HepG2 (cell line): Measurements from ENCODE around the gene RABEP1. TPM values are rescaled to one million over a fixed set of nuclear protein-coding genes. Genes with fewer than 3 reads are reported as not detected.

Source experiments
- ATAC-seq: fragments of 200-7000 bp; cut with Tn5 transposase; 3 replicates; pipeline ENCODE4 v1.9.1; 2020; ENCODE audit warnings: mild to moderate bottlenecking, moderate library complexity
- BruUV-seq: library from RNA; stranded (reverse); fragments of 400-500 nt; replicated peaks from 2 replicates; lab custom pipeline; 2021; lab: Mats Ljungman, UMichigan
- CTCF ChIA-PET: fragments of 300-600 bp; formaldehyde crosslinking; extraction: SDS; loops from one replicate; lab custom pipeline; 2021; ENCODE audit warnings: low total read pairs, inconsistent platforms, low intra/inter-chr PET ratio; lab: Yijun Ruan, JAX
- POLR2A ChIA-PET: fragments of 350-600 bp; sonication (Branson Sonifier 250); formaldehyde crosslinking; loops from one replicate; lab custom pipeline; 2020; ENCODE audit warnings: antibody characterized with exemption, inconsistent platforms; lab: Yijun Ruan, JAX
- DNase-seq: peaks from one replicate; pipeline ENCODE4 v3.0.0-alpha.2; 2015; ENCODE audit warnings: low spot score
- FAIRE-seq: peaks from 3 replicates; lab custom pipeline; 2011; peaks lifted over from hg19 to GRCh38; lab: Jason Lieb, UNC
- H2AFZ ChIP-seq: one replicate; pipeline ENCODE4 v1.6.1; 2011; ENCODE audit warnings: low read length, inconsistent platforms
- H3K27ac ChIP-seq: fragments of 300-600 bp; 3 replicates; pipeline ENCODE4 v1.8.0; 2011; ENCODE audit warnings: mixed run types, mild to moderate bottlenecking, mixed read lengths, low read length, inconsistent platforms; ENCODE audit not compliant: insufficient read depth; ENCODE audit errors: extremely low read length
- H3K27me3 ChIP-seq, 2 experiments: fragments of 200-600 bp in 1 of 2; 2 replicates in 1 of 2; 3 replicates in 1 of 2; pipeline versions ENCODE4 v1.6.0 to v1.8.0; 2011; ENCODE audit warnings: low read length in 2 of 2, mild to moderate bottlenecking in 2 of 2, moderate library complexity in 2 of 2, inconsistent platforms in 1 of 2; ENCODE audit not compliant: insufficient read depth in 2 of 2, control insufficient read depth in 1 of 2
- H3K36me3 ChIP-seq, 2 experiments: fragments of 200-600 bp in 1 of 2; replicated peaks in 1 of 2; 2 replicates in 1 of 2; 3 replicates in 1 of 2; pipeline versions ENCODE4 v1.5.1 to v1.8.0; 2011; ENCODE audit warnings: low read length in 2 of 2, inconsistent platforms in 1 of 2; ENCODE audit not compliant: insufficient read depth in 2 of 2, control insufficient read depth in 1 of 2
- H3K4me1 ChIP-seq: 2 replicates; pipeline ENCODE4 v1.5.1; 2012; ENCODE audit warnings: low read length, inconsistent platforms; ENCODE audit not compliant: insufficient read depth
- H3K4me2 ChIP-seq: 2 replicates; pipeline ENCODE4 v1.6.0; 2011; ENCODE audit warnings: low read depth, low read length, inconsistent platforms
- H3K4me3 ChIP-seq, 3 experiments: fragments of 200-600 bp in 1 of 3; sonication (generic), shearing (Covaris generic) in 1 of 3; replicated peaks in 1 of 3; 2 replicates each; pipeline ENCODE4 v1.5.1; 2011 to 2016; ENCODE audit warnings: low read length in 3 of 3, inconsistent platforms in 2 of 3, low read depth in 2 of 3, mild to moderate bottlenecking in 2 of 3, control low read depth in 1 of 3, mixed read lengths in 1 of 3; ENCODE audit not compliant: insufficient read depth in 1 of 3
- H3K79me2 ChIP-seq: one replicate; pipeline ENCODE4 v1.6.1; 2011; ENCODE audit warnings: low read length, inconsistent platforms; ENCODE audit not compliant: insufficient read depth
- H3K9ac ChIP-seq: 2 replicates; pipeline ENCODE4 v1.6.0; 2011; ENCODE audit warnings: mild to moderate bottlenecking, low read depth, low read length, inconsistent platforms; ENCODE audit not compliant: insufficient read depth
- H3K9me3 ChIP-seq: 2 replicates; pipeline ENCODE4 v1.5.1; 2012; ENCODE audit warnings: mild to moderate bottlenecking, low read length
- H4K20me1 ChIP-seq: 2 replicates; pipeline ENCODE4 v1.6.0; 2011; ENCODE audit warnings: inconsistent platforms, mild to moderate bottlenecking, low read length, moderate library complexity; ENCODE audit not compliant: insufficient read depth
- PBX2 ChIP-seq: IDR thresholded peaks from 2 replicates; pipeline ENCODE4 v1.6.1; 2016; ENCODE audit warnings: control low read depth
- ZBTB1 ChIP-seq: sonication (generic); formaldehyde crosslinking; IDR thresholded peaks from 2 replicates; pipeline ENCODE4 v1.4.0; 2020; ENCODE audit warnings: missing genetic modification reagents, borderline replicate concordance
- ZNF513 ChIP-seq: sonication (generic); formaldehyde crosslinking; conservative IDR thresholded peaks from 2 replicates; pipeline ENCODE4 v1.5.0; 2020; ENCODE audit warnings: missing genetic modification reagents
- WGBS: methylation state at CpG from one replicate; pipeline ENCODE4 v1.1.6; 2017; ENCODE audit warnings: low lambda C conversion rate; 5-methylcytosine and 5-hydroxymethylcytosine counted together
- in situ Hi-C: cut with HindIII; loops from 2 replicates; pipeline ENCODE4 v1.10.0; 2017; ENCODE audit warnings: low pct_unique_long_range_greater_than_20kb; ENCODE audit not compliant: extremely low pct_ligation_motif_present
- intact Hi-C: fragments of 100-400 bp; cut with micrococcal nuclease; formaldehyde crosslinking; loops from one replicate; pipeline ENCODE4 v1.10.0; 2022; ENCODE audit not compliant: unreplicated experiment
- polyA plus RNA-seq, 8 experiments: library from polyadenylated mRNA; depleted of rRNA in 3 of 8; stranded (reverse) in 7 of 8; unstranded in 1 of 8; fragments of >200 nt; fragmentation: Illumina TruSeq in 4 of 8; extraction: Trizol in 4 of 8; gene quantifications; 2 replicates each; pipeline versions ENCODE4 v1.2.1 to v1.2.3, GENCODE V29; 2011 to 2016; ENCODE audit warnings: low read depth in 4 of 8, missing spikeins in 1 of 8, mixed read lengths in 1 of 8; ENCODE audit not compliant: insufficient read depth in 1 of 8
- total RNA-seq, 5 experiments: library from RNA; depleted of rRNA; stranded (reverse); fragments of >200 nt; fragmentation: Illumina TruSeq; extraction: Trizol; gene quantifications; 2 replicates each; pipeline ENCODE4 v1.2.3, GENCODE V29; 2016; ENCODE audit warnings: low read depth in 1 of 5

Gene RABEP1
- total and polyA plus RNA-seq, 2 of the 13 experiments (the other 11 are each of a cell fraction or from before 2014, with no cell fraction given), result 13.7 to 41.5 TPM

- H3K36me3 ChIP-seq, result peaks cover 4 to 45% of the 10 kb centered on the region in 2 experiments; a peak in 4 of 5 replicates
Measured at GRCh38 chr17:5370411-5370810, 88.3 kb downstream of the RABEP1 start.

More at GRCh38 chr17:5370411-5370810, 88.3 kb downstream of the RABEP1 start:
- no TSS peak for BruUV-seq
- FAIRE-seq, result no peak
- no peaks in the 10 kb centered on the region for H4K20me1 ChIP-seq
- no peaks in the 10 kb centered on the region for H3K79me2 ChIP-seq
- H3K27me3 ChIP-seq, result no peaks in the 10 kb centered on the region
- H3K4me1 ChIP-seq, result no peaks in the 10 kb centered on the region
- in situ Hi-C loops, result no loop called here
- TF ChIP-seq PBX2 (no peak), ZBTB1 (CRISPR knock-in tag) (no peak), ZNF513 (no peak)
- TF ChIP-seq, all 625 proteins: peak for 0
- DNase-seq (no peak), ATAC-seq (no peak)
- no peak overlapping the region for H3K9ac ChIP-seq
- no peak overlapping the region for H3K4me3 ChIP-seq
- 94% methylated on average over 4 of the region's 4 CpGs for WGBS
- H2AFZ ChIP-seq, result no peak overlapping the region
- H3K9me3 ChIP-seq, result no peaks in the 10 kb centered on the region
- no peak overlapping the region for H3K4me2 ChIP-seq
- H3K27ac ChIP-seq, result no peak overlapping the region
- ChIA-PET CTCF (no interaction called here), POLR2A (no interaction called here)
- intact Hi-C loops, result no loop called here
